ENCODE measurements around the gene PRKCA. TPM values are rescaled to one million over a fixed set of nuclear protein-coding genes. Genes with fewer than 3 reads are reported as not detected.

Gene PRKCA
- total and polyA plus RNA-seq, 9 of the 15 experiments (the other 6 are each of a cell fraction or from before 2014, with no cell fraction given): 3.2 to 33.0 (median 17.8) TPM

DNA sequence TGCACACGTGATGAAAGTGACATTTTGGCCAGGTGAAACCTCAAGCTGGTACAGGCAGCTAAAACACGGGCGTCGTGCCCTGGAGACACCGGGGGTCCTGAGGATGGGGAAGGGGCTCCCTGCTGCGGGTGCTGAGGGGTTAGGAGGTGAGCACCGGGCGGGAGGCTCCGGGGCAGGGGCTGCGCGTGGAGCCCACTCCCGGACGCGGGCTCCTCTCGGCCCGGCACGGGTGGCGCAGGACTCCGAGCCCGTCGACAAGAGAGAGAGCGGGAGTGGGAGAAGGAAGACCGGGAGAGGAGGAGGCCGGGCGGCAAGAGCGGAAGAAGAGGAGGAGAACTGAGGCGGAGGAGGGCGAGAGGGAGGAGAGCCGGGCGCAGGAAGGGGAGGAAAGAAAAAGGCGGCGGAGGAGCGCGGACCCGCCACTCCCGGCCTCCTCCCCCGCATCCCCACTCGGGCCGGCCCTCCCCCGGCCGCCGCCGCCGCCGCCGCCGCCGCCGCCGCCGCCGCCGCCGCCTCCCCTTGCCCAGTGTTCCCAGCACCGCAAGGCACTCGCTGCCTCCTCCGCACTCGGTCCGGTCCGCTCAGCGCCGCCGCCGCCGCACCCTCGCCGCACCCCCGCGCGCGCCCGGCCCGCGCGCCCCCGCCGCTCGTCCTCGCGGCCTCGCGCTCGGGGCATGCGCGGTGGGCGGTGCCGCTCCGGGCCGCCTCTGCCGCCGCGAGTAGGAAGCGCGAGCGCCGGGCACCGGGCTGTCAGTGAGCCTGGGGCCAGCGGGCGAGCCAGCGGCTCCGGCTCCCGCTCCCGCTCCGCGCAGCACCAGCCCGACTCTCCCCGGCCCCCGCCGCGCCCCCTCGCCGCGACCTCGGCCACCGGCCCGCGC is at the start of gene PRKCA (continued):
- TF ChIP-seq ZNF609 (CRISPR knock-in tag; IDR thresholded peaks at IDR 0.05; ENCODE audit: borderline replicate concordance): no peak
- TF ChIP-seq MYBL2 (IDR thresholded peaks at IDR 0.05; ENCODE audit: low read depth): no peak
- TF ChIP-seq MYBL2 (CRISPR knock-in tag; IDR thresholded peaks at IDR 0.05; ENCODE audit: borderline replicate concordance): no peak
- no peak for TF ChIP-seq CGGBP1 (CRISPR knock-in tag; IDR thresholded peaks at IDR 0.05)
- TF ChIP-seq IFI16 (CRISPR knock-in tag; IDR thresholded peaks at IDR 0.05): no peak
- no peak for TF ChIP-seq RBM14 (IDR thresholded peaks at IDR 0.05; ENCODE audit: borderline replicate concordance, insufficient read depth, low read depth, low read length)
- TF ChIP-seq, protein P1, sequence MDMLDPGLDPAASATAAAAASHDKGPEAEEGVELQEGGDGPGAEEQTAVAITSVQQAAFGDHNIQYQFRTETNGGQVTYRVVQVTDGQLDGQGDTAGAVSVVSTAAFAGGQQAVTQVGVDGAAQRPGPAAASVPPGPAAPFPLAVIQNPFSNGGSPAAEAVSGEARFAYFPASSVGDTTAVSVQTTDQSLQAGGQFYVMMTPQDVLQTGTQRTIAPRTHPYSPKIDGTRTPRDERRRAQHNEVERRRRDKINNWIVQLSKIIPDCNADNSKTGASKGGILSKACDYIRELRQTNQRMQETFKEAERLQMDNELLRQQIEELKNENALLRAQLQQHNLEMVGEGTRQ (CRISPR knock-in tag; IDR thresholded peaks at IDR 0.05): peak; percentile 54
- TF ChIP-seq ZNF174 (CRISPR knock-in tag; IDR thresholded peaks at IDR 0.05): no peak
- no peak for TF ChIP-seq ZNF23 (CRISPR knock-in tag; IDR thresholded peaks at IDR 0.05)
- TF ChIP-seq HDAC8 (tag; IDR thresholded peaks at IDR 0.05): no peak
- TF ChIP-seq EWSR1 (IDR thresholded peaks at IDR 0.05; ENCODE audit: borderline replicate concordance, low read depth, partially characterized antibody): no peak
- TF ChIP-seq CBX3 (IDR thresholded peaks at IDR 0.05; ENCODE audit: borderline replicate concordance in 1 of 2, low read length in 2 of 2): no peak; a peak in 1 of 3 replicates
- no peak for TF ChIP-seq GATA2 (CRISPR knock-in tag; IDR thresholded peaks at IDR 0.05)
- no peak; the same call in 1 of the 2 replicates for TF ChIP-seq MTA3 (IDR thresholded peaks at IDR 0.05; ENCODE audit: borderline replicate concordance)
- TF ChIP-seq SUPT5H (IDR thresholded peaks at IDR 0.05): 0 out of 2 replicates have a peak, but pooled peaks have one; percentile 33
- no peak; the same call in 1 of the 2 replicates for TF ChIP-seq ATF7 (IDR thresholded peaks at IDR 0.05)
- TF ChIP-seq, protein P2, sequence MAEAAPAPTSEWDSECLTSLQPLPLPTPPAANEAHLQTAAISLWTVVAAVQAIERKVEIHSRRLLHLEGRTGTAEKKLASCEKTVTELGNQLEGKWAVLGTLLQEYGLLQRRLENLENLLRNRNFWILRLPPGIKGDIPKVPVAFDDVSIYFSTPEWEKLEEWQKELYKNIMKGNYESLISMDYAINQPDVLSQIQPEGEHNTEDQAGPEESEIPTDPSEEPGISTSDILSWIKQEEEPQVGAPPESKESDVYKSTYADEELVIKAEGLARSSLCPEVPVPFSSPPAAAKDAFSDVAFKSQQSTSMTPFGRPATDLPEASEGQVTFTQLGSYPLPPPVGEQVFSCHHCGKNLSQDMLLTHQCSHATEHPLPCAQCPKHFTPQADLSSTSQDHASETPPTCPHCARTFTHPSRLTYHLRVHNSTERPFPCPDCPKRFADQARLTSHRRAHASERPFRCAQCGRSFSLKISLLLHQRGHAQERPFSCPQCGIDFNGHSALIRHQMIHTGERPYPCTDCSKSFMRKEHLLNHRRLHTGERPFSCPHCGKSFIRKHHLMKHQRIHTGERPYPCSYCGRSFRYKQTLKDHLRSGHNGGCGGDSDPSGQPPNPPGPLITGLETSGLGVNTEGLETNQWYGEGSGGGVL (CRISPR knock-in tag; IDR thresholded peaks at IDR 0.05): no peak
- no peak for TF ChIP-seq MECOM (CRISPR knock-in tag; IDR thresholded peaks at IDR 0.05)
- no peak for TF ChIP-seq ZNF764 (CRISPR knock-in tag; IDR thresholded peaks at IDR 0.05; ENCODE audit: low read depth)
- TF ChIP-seq KDM2B (CRISPR knock-in tag; IDR thresholded peaks at IDR 0.05): no peak

All from K562 (cell line).